K562 (cell line): ENCODE measurements around the gene ZNF668.
"Not testable (repeated sequence)": the region's sequence is repeated elsewhere in the genome, so short reads cannot be mapped to it uniquely, and the experiment has no call there.

Experiments
- ARID2 ChIP-seq: fragments of 450-650 bp; IDR thresholded peaks from 2 replicates; pipeline ENCODE4 v1.6.1; 2017; ENCODE audit warnings: antibody characterized with exemption, mild to moderate bottlenecking
- EZH2 ChIP-seq: IDR thresholded peaks from 2 replicates; pipeline ENCODE4 v1.6.1; 2012; ENCODE audit warnings: low read depth, mild to moderate bottlenecking, inconsistent platforms, low read length, borderline replicate concordance
- GTF2F1 ChIP-seq: IDR thresholded peaks from 2 replicates; pipeline ENCODE4 v1.6.1; 2011; ENCODE audit warnings: low read depth, low read length, improper control_type of control experiment
- HIVEP1 ChIP-seq: fragments of 250-450 bp; sonication (Bioruptor Pico); IDR thresholded peaks from 2 replicates; pipeline ENCODE4 v1.4.0; 2020; ENCODE audit warnings: mild to moderate bottlenecking
- ZNF224 ChIP-seq: sonication (generic); formaldehyde crosslinking; IDR thresholded peaks from 2 replicates; pipeline ENCODE4 v1.8.0; 2022; ENCODE audit warnings: mild to moderate bottlenecking, missing genetic modification reagents
- ZNF3 ChIP-seq: fragments of 250-450 bp; sonication (Bioruptor Pico); IDR thresholded peaks from 2 replicates; pipeline ENCODE4 v1.5.0; 2021; ENCODE audit warnings: mild to moderate bottlenecking, moderate library complexity
- TF ChIP-seq, protein P1 (sequence below): sonication (generic); formaldehyde crosslinking; IDR thresholded peaks from 2 replicates; pipeline ENCODE4 v1.5.0; 2020; ENCODE audit warnings: missing genetic modification reagents

DNA sequence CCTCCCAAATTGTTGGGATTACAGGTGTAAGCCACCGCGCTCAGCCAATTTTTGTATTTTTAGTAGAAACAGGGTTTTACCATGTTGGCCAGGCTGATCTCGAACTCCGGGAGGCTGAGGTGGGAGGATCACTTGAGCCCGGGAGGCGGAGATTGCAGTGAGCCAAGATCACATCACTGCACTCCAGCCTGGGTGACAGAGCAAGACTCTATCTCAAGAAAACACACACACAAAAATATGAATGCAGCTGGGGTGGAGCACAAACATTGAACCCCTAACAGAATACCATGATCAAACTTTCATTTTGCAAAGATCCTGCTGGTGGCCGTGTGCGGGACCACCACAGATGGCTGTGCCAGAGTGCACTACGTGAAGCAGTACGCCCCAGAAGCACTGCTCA is 56.3 kb downstream of the ZNF668 start:
- TF ChIP-seq GTF2F1; ZNF3 (CRISPR knock-in tag); ARID2; ZNF224 (CRISPR knock-in tag); EZH2; HIVEP1 (CRISPR knock-in tag): not testable (repeated sequence)
- TF ChIP-seq, protein P1, sequence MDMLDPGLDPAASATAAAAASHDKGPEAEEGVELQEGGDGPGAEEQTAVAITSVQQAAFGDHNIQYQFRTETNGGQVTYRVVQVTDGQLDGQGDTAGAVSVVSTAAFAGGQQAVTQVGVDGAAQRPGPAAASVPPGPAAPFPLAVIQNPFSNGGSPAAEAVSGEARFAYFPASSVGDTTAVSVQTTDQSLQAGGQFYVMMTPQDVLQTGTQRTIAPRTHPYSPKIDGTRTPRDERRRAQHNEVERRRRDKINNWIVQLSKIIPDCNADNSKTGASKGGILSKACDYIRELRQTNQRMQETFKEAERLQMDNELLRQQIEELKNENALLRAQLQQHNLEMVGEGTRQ (CRISPR knock-in tag), result not testable (repeated sequence)
